Measurements from ENCODE around the gene DTNA. TPM values are rescaled to one million over a fixed set of nuclear protein-coding genes. Genes with fewer than 3 reads are reported as not detected.

The DTNA gene
- total RNA-seq, 1 donor from 2014 or later = 46.5 TPM

- no peak for DNase-seq (ENCODE audit: low spot score in 2 of 2)
- FAIRE-seq = no peak
Observed at GRCh38 chr18:34844072-34844471, 134.0 kb downstream of the DTNA start.

GRCh38 chr18:34844732-34845459 lies 134.8 kb downstream of the DTNA start:
- FAIRE-seq = no peak

GRCh38 chr18:34847408-34847807 lies 137.3 kb downstream of the DTNA start:
- DNase-seq (ENCODE audit: low spot score in 2 of 2) (no peak), FAIRE-seq (no peak)

More at GRCh38 chr18:34844732-34845459, 134.8 kb downstream of the DTNA start:
- DNase-seq (ENCODE audit: low spot score in 2 of 2) = no peak

- no peak for DNase-seq (ENCODE audit: low spot score in 2 of 2)
- no peak for FAIRE-seq
Observed at GRCh38 chr18:34848156-34848555, 138.1 kb downstream of the DTNA start.

- no peak for DNase-seq (ENCODE audit: low spot score in 2 of 2)
- no peak for FAIRE-seq
Observed at GRCh38 chr18:34848695-34849094, 138.6 kb downstream of the DTNA start.

- DNase-seq (ENCODE audit: low spot score in 2 of 2) (no peak), FAIRE-seq (no peak)
Observed at GRCh38 chr18:34857320-34857719, 147.2 kb downstream of the DTNA start.

GRCh38 chr18:34858188-34858587 lies 148.1 kb downstream of the DTNA start:
- FAIRE-seq (no peak), DNase-seq (ENCODE audit: low spot score in 2 of 2) (no peak)

- FAIRE-seq (no peak), DNase-seq (ENCODE audit: low spot score in 2 of 2) (no peak)
Observed at GRCh38 chr18:34859496-34859895, 149.4 kb downstream of the DTNA start.

GRCh38 chr18:34862561-34862960 lies 152.5 kb downstream of the DTNA start:
- DNase-seq (ENCODE audit: low spot score in 2 of 2) = no peak
- FAIRE-seq = no peak

- no peak for FAIRE-seq
- DNase-seq (ENCODE audit: low spot score in 2 of 2) = no peak
Observed at GRCh38 chr18:34863702-34864101, 153.6 kb downstream of the DTNA start.

- no peak for FAIRE-seq
Observed at GRCh38 chr18:34864836-34865497, 154.9 kb downstream of the DTNA start.

GRCh38 chr18:34866310-34866709 lies 156.2 kb downstream of the DTNA start:
- no peak for FAIRE-seq

More at GRCh38 chr18:34864836-34865497, 154.9 kb downstream of the DTNA start:
- no peak for DNase-seq (ENCODE audit: low spot score in 2 of 2)

GRCh38 chr18:34866739-34867138 lies 156.6 kb downstream of the DTNA start:
- no peak for FAIRE-seq
- no peak for DNase-seq (ENCODE audit: low spot score in 2 of 2)

More at GRCh38 chr18:34866310-34866709, 156.2 kb downstream of the DTNA start:
- no peak for DNase-seq (ENCODE audit: low spot score in 2 of 2)

GRCh38 chr18:34867520-34867919 lies 157.4 kb downstream of the DTNA start:
- DNase-seq (ENCODE audit: low spot score in 2 of 2) = no peak
- no peak for FAIRE-seq

- DNase-seq (ENCODE audit: low spot score in 2 of 2) = no peak
Observed at GRCh38 chr18:34870555-34871310, 160.6 kb downstream of the DTNA start.

GRCh38 chr18:34871435-34871834 lies 161.3 kb downstream of the DTNA start:
- FAIRE-seq (no peak), DNase-seq (ENCODE audit: low spot score in 2 of 2) (no peak)

More at GRCh38 chr18:34870555-34871310, 160.6 kb downstream of the DTNA start:
- FAIRE-seq = no peak

- FAIRE-seq = no peak
Observed at GRCh38 chr18:34872066-34872465, 162.0 kb downstream of the DTNA start.

GRCh38 chr18:34873986-34874580 lies 164.0 kb downstream of the DTNA start:
- DNase-seq (ENCODE audit: low spot score in 2 of 2) = no peak
- no peak for FAIRE-seq

More at GRCh38 chr18:34872066-34872465, 162.0 kb downstream of the DTNA start:
- no peak for DNase-seq (ENCODE audit: low spot score in 2 of 2)

GRCh38 chr18:34875150-34875549 lies 165.1 kb downstream of the DTNA start:
- FAIRE-seq (no peak), DNase-seq (ENCODE audit: low spot score in 2 of 2) (no peak)

- no peak for DNase-seq (ENCODE audit: low spot score in 2 of 2)
- no peak for FAIRE-seq
Observed at GRCh38 chr18:34880403-34880802, 170.3 kb downstream of the DTNA start.

Data from frontal cortex (tissue), 4 donors.